Ishikawa (cell line): ENCODE data around the gene TBC1D14.

Experiments used
- CEBPB ChIP-seq: IDR thresholded peaks from 2 replicates; pipeline ENCODE4 v1.6.1; 2012
- CREB1 ChIP-seq: IDR thresholded peaks from 2 replicates; pipeline ENCODE4 v1.6.1; 2012; ENCODE audit warnings: low read depth
- EGR1 ChIP-seq: IDR thresholded peaks from 2 replicates; pipeline ENCODE4 v1.6.1; 2012
- EP300 ChIP-seq: IDR thresholded peaks from 2 replicates; pipeline ENCODE4 v1.6.1; 2012; ENCODE audit warnings: borderline replicate concordance
- FOXM1 ChIP-seq: IDR thresholded peaks from 2 replicates; pipeline ENCODE4 v1.6.1; 2012; ENCODE audit warnings: low read depth, borderline replicate concordance
- NFIC ChIP-seq: IDR thresholded peaks from 2 replicates; pipeline ENCODE4 v1.6.1; 2012
- RAD21 ChIP-seq: IDR thresholded peaks from 2 replicates; pipeline ENCODE4 v1.6.1; 2012; ENCODE audit warnings: low read depth
- TAF1 ChIP-seq: IDR thresholded peaks from 2 replicates; pipeline ENCODE4 v1.6.1; 2012; ENCODE audit warnings: low read depth, mild to moderate bottlenecking
- TCF12 ChIP-seq: IDR thresholded peaks from 2 replicates; pipeline ENCODE4 v1.6.1; 2012; ENCODE audit warnings: low read depth
- TEAD4 ChIP-seq: IDR thresholded peaks from 2 replicates; pipeline ENCODE4 v1.6.1; 2012
- USF1 ChIP-seq: IDR thresholded peaks from 2 replicates; pipeline ENCODE4 v1.6.1; 2012
- YY1 ChIP-seq: IDR thresholded peaks from 2 replicates; pipeline ENCODE4 v1.6.1; 2012; ENCODE audit warnings: low read depth
- ZBTB7A ChIP-seq: IDR thresholded peaks from 2 replicates; pipeline ENCODE4 v1.6.1; 2012; ENCODE audit warnings: low read depth
- TF ChIP-seq, protein P1 (sequence below): IDR thresholded peaks from 2 replicates; pipeline ENCODE4 v1.6.1; 2012; ENCODE audit warnings: low read depth, mild to moderate bottlenecking
- TF ChIP-seq, protein P2 (sequence below): IDR thresholded peaks from 2 replicates; pipeline ENCODE4 v1.6.1; 2012

Gene TBC1D14

GRCh38 chr4:6944301-6945051 is 34.9 kb downstream of the TBC1D14 start:
- TF ChIP-seq, protein P1, sequence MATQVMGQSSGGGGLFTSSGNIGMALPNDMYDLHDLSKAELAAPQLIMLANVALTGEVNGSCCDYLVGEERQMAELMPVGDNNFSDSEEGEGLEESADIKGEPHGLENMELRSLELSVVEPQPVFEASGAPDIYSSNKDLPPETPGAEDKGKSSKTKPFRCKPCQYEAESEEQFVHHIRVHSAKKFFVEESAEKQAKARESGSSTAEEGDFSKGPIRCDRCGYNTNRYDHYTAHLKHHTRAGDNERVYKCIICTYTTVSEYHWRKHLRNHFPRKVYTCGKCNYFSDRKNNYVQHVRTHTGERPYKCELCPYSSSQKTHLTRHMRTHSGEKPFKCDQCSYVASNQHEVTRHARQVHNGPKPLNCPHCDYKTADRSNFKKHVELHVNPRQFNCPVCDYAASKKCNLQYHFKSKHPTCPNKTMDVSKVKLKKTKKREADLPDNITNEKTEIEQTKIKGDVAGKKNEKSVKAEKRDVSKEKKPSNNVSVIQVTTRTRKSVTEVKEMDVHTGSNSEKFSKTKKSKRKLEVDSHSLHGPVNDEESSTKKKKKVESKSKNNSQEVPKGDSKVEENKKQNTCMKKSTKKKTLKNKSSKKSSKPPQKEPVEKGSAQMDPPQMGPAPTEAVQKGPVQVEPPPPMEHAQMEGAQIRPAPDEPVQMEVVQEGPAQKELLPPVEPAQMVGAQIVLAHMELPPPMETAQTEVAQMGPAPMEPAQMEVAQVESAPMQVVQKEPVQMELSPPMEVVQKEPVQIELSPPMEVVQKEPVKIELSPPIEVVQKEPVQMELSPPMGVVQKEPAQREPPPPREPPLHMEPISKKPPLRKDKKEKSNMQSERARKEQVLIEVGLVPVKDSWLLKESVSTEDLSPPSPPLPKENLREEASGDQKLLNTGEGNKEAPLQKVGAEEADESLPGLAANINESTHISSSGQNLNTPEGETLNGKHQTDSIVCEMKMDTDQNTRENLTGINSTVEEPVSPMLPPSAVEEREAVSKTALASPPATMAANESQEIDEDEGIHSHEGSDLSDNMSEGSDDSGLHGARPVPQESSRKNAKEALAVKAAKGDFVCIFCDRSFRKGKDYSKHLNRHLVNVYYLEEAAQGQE, result no peak
- TF ChIP-seq TCF12 (no peak), CEBPB (no peak), NFIC (no peak)
- TF ChIP-seq, protein P2, sequence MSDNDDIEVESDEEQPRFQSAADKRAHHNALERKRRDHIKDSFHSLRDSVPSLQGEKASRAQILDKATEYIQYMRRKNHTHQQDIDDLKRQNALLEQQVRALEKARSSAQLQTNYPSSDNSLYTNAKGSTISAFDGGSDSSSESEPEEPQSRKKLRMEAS, result no peak

- TF ChIP-seq, protein P1, result no peak
- TF ChIP-seq YY1 (no peak), TEAD4 (no peak), EGR1 (no peak), NFIC (no peak)
- TF ChIP-seq, protein P2, result no peak
Observed at GRCh38 chr4:6945052-6945409, 35.4 kb downstream of the TBC1D14 start.

GRCh38 chr4:6946497-6946896 is 36.9 kb downstream of the TBC1D14 start:
- no peak for TF ChIP-seq CREB1
- no peak for TF ChIP-seq USF1
- TF ChIP-seq FOXM1, result no peak
- no peak for TF ChIP-seq ZBTB7A
- TF ChIP-seq YY1, result no peak
- no peak for TF ChIP-seq RAD21
- TF ChIP-seq CEBPB, result no peak
- TF ChIP-seq TAF1, result no peak
- TF ChIP-seq, protein P2, result no peak
- TF ChIP-seq NFIC, result no peak
- no peak for TF ChIP-seq TEAD4
- no peak for TF ChIP-seq TCF12
- TF ChIP-seq EP300, result no peak
- TF ChIP-seq EGR1, result no peak
- TF ChIP-seq, protein P1, result no peak

GRCh38 chr4:6948134-6948460 is 38.5 kb downstream of the TBC1D14 start:
- TF ChIP-seq TEAD4 (no peak), FOXM1 (no peak), YY1 (no peak), TCF12 (no peak), CEBPB (no peak), EGR1 (no peak), CREB1 (no peak), RAD21 (no peak), USF1 (no peak)
- TF ChIP-seq, protein P1, result no peak
- TF ChIP-seq, protein P2, result no peak
